Naive thymus-derived CD8-positive, alpha-beta T cell (primary cell): ENCODE measurements around the gene JAK2. TPM values are rescaled to one million over a fixed set of nuclear protein-coding genes. Genes with fewer than 3 reads are reported as not detected.

ENCODE experiments used
- ATAC-seq, 2 donors: fragments of 150-1000 bp; cut with Tn5 transposase in 1 of 2; sonication (Bioruptor Pico), chemical (Tn5 transposase) in 1 of 2; 1 replicate in 1 of 2; 2 replicates in 1 of 2; pipeline ENCODE4 v1.10.0; 2021; ENCODE audit warnings: mild to moderate bottlenecking in 2 of 2, moderate library complexity in 2 of 2
- POLR2A ChIA-PET: fragments of 350-600 bp; sonication (Branson Sonifier 250); formaldehyde crosslinking; loops from one replicate; lab custom pipeline; 2021; ENCODE audit warnings: antibody characterized with exemption; lab: Charles Lee
- DNase-seq, 10 donors: peaks; one replicate each; pipeline versions ENCODE4 v3.0.0 to v3.0.0-alpha.2; 2020 to 2022
- H3K27ac Mint-ChIP-seq, 10 donors: one replicate each; pipeline ENCODE4 v1.8.0; 2020 to 2022; ENCODE audit warnings: mild to moderate bottlenecking in 10 of 10, mixed read lengths in 10 of 10, moderate library complexity in 4 of 10, inconsistent platforms in 1 of 10
- H3K27me3 Mint-ChIP-seq, 5 donors: one replicate each; pipeline ENCODE4 v1.8.0; 2021 to 2022; ENCODE audit warnings: mixed read lengths in 5 of 5
- H3K36me3 Mint-ChIP-seq, 3 donors: one replicate each; pipeline ENCODE4 v1.8.0; 2020 to 2022; ENCODE audit warnings: mixed read lengths in 3 of 3, mild to moderate bottlenecking in 2 of 3, inconsistent platforms in 1 of 3
- H3K4me1 Mint-ChIP-seq, 4 donors: one replicate each; pipeline ENCODE4 v1.8.0; 2021 to 2022; ENCODE audit warnings: mixed read lengths in 4 of 4
- H3K4me3 Mint-ChIP-seq, 10 donors: one replicate each; pipeline ENCODE4 v1.8.0; 2020 to 2022; ENCODE audit warnings: mild to moderate bottlenecking in 10 of 10, mixed read lengths in 10 of 10, moderate library complexity in 6 of 10, inconsistent platforms in 1 of 10
- H3K9me3 Mint-ChIP-seq, 9 donors: one replicate each; pipeline ENCODE4 v1.8.0; 2020 to 2022; ENCODE audit warnings: mixed read lengths in 9 of 9, mild to moderate bottlenecking in 3 of 9, inconsistent platforms in 1 of 9, moderate library complexity in 1 of 9
- polyA plus RNA-seq, 3 donors: library from polyadenylated mRNA; unstranded; fragments of 300-500 nt; fragmentation: Illumina TruSeq; gene quantifications; one replicate each; pipeline ENCODE4 v1.2.3, GENCODE V29; 2021
- total RNA-seq, 8 experiments: library from RNA in 2 of 8; stranded (reverse) in 2 of 8; gene quantifications; one replicate each; pipeline ENCODE4 v1.2.3 and lab custom pipeline; 2021 to 2026

The JAK2 gene
- total and polyA plus RNA-seq, 5 experiments from 2014 or later = 1.9 to 13.4 (median 4.8) TPM

- no peak for ATAC-seq
Observed at GRCh38 chr9:4959031-4959430, 26.0 kb upstream of the JAK2 start.

DNA sequence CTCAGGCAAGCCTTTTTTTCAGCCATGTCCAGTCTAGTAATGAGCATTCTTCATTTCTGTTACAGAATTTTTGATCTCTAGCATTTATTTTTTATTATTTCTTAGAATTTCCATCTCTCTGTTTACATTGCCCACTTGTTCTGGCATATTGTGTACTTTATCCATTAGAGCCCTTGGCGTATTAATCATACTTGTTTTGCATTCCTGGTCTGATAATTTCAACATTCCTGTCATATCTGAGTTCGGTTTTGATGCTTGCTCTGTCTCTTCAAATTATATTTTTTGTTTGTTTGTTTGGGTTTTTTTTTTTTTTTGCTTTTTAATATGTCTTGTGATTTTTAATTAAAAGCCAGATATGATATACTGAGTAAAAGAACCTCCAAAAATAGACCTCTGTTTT is 23.0 kb upstream of the JAK2 start:
- peaks cover 0 to 25% (median 16%) of the 10 kb centered on the region in 3 donors for H3K36me3 Mint-ChIP-seq
- ATAC-seq (no peak), DNase-seq (no peak)
- H3K4me3 Mint-ChIP-seq = no peak overlapping the region
- peaks cover 0 to 3% (median 0%) of the 10 kb centered on the region in 4 donors for H3K4me1 Mint-ChIP-seq
- H3K27me3 Mint-ChIP-seq = no peaks in the 10 kb centered on the region
- peaks cover 0 to 20% (median 12%) of the 10 kb centered on the region in 9 donors for H3K9me3 Mint-ChIP-seq
- POLR2A ChIA-PET = interaction anchor here (0.8 kb wide), 1 partner anchor 123 kb away, joined by 3 read pairs; no protein-coding TSS in a partner anchor
- H3K27ac Mint-ChIP-seq = no peak overlapping the region

More at GRCh38 chr9:4959031-4959430, 26.0 kb upstream of the JAK2 start:
- Mint-ChIP-seq H3K27ac (no peak overlapping the region), H3K9me3 (peaks cover 0 to 14% (median 7%) of the 10 kb centered on the region in 9 donors), H3K27me3 (peaks cover 0 to 3% (median 0%) of the 10 kb centered on the region in 5 donors), H3K4me3 (no peak overlapping the region), H3K36me3 (peaks cover 0 to 17% (median 10%) of the 10 kb centered on the region in 3 donors), H3K4me1 (no peaks in the 10 kb centered on the region)
- POLR2A ChIA-PET = no interaction called here
- DNase-seq = no peak

DNA sequence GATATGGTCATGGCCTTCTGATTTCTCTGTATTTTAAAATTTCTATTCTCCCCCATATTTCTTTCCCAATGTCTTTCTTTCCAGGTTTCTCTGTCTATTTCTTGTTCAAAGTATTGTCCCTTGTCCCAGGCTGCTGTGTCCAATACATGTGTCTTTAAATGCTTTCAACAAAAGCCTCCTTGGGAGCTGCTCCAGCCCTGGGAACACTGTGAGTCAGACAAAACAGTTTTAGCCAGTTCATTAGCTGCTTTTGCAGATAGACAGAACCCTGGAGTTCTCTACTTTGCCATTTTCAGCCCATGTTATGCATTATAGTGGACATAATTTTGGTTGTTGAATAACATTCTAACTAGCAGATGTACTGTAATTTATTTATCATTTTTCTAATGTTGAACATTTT is 20.5 kb upstream of the JAK2 start:
- POLR2A ChIA-PET = no interaction called here

GRCh38 chr9:4965174-4965821 is 19.8 kb upstream of the JAK2 start:
- no peak overlapping the region for H3K4me3 Mint-ChIP-seq
- no peak for ATAC-seq
- H3K36me3 Mint-ChIP-seq = peaks cover 0 to 26% (median 16%) of the 10 kb centered on the region in 3 donors
- H3K9me3 Mint-ChIP-seq = peaks cover 0 to 20% (median 12%) of the 10 kb centered on the region in 9 donors
- DNase-seq = no peak
- H3K27ac Mint-ChIP-seq = no peak overlapping the region
- POLR2A ChIA-PET = no interaction called here
- H3K4me1 Mint-ChIP-seq = peaks cover 0 to 3% (median under 1%) of the 10 kb centered on the region in 4 donors
- peaks cover 0 to 5% (median 0%) of the 10 kb centered on the region in 5 donors for H3K27me3 Mint-ChIP-seq

More for the DNA sequence above, 20.5 kb upstream of the JAK2 start:
- Mint-ChIP-seq H3K4me3 (no peak overlapping the region), H3K4me1 (peaks cover 0 to 3% (median 0%) of the 10 kb centered on the region in 4 donors), H3K27ac (no peak overlapping the region), H3K36me3 (peaks cover 0 to 26% (median 16%) of the 10 kb centered on the region in 3 donors), H3K27me3 (peaks cover 0 to 3% (median 0%) of the 10 kb centered on the region in 5 donors), H3K9me3 (peaks cover 0 to 20% (median 12%) of the 10 kb centered on the region in 9 donors)
- ATAC-seq (no peak), DNase-seq (no peak)

DNA sequence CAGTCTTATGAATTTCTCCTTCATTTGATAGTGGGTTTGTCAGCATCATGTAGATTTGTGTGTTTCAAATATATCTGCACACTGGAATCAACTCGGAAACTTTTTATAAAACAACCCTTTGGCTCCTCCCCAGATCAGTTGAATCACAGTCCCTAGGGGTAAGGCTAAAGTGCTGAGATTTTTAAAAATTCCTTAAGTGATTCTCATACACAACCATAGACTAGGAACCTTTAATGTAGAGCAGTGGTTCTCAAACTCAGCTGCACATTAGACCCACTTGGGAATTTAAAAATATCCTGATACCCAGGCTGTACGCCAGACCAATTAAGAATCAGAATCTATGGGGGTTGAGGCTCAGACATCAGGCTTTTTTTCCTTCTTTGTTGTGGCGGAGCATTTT is 17.5 kb upstream of the JAK2 start:
- Mint-ChIP-seq H3K36me3 (peaks cover 0 to 20% (median 16%) of the 10 kb centered on the region in 3 donors), H3K9me3 (peaks cover 0 to 20% (median 12%) of the 10 kb centered on the region in 9 donors)
- POLR2A ChIA-PET = no interaction called here

DNA sequence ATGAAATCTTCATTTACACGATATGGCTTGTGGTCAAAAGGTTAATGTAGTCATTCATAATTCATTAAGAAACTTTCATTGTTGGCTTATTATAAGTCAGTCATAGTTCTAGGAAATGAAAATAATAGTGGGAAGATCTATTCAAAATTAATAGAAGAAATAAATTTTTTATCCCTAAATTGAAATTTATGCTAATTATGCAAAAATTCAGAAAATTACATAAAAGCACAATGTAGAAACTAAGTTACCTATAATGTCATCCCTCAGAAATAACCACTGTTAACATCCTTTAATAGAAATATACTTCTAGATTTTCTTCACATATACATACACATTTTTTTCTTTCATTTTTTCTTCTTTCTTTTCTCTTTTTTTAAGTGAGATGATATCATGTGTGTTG is 15.9 kb upstream of the JAK2 start:
- H3K27me3 Mint-ChIP-seq = peaks cover 0 to 5% (median 0%) of the 10 kb centered on the region in 5 donors
- no peak for ATAC-seq
- no peak overlapping the region for H3K4me3 Mint-ChIP-seq
- H3K4me1 Mint-ChIP-seq = peaks cover 0 to 3% (median under 1%) of the 10 kb centered on the region in 4 donors
- no peak for DNase-seq
- peaks cover 0 to 8% (median 5%) of the 10 kb centered on the region in 3 donors for H3K36me3 Mint-ChIP-seq
- POLR2A ChIA-PET = no interaction called here
- H3K27ac Mint-ChIP-seq = no peak overlapping the region
- H3K9me3 Mint-ChIP-seq = peaks cover 0 to 6% (median 3%) of the 10 kb centered on the region in 9 donors

More for the DNA sequence above, 17.5 kb upstream of the JAK2 start:
- Mint-ChIP-seq H3K4me3 (no peak overlapping the region), H3K27ac (no peak overlapping the region), H3K4me1 (peaks cover 0 to 3% (median under 1%) of the 10 kb centered on the region in 4 donors), H3K27me3 (peaks cover 0 to 5% (median 0%) of the 10 kb centered on the region in 5 donors)
- DNase-seq = no peak
- no peak for ATAC-seq

- H3K27ac Mint-ChIP-seq = no peak overlapping the region
- H3K9me3 Mint-ChIP-seq = no peaks in the 10 kb centered on the region
- peaks cover 0 to 1% (median 0%) of the 10 kb centered on the region in 4 donors for H3K4me1 Mint-ChIP-seq
- DNase-seq (peak in 2 of 10 donors; percentile 5 to 9), ATAC-seq (peak in 1 of 2 donors; percentile 61)
- POLR2A ChIA-PET = no interaction called here
- no peak overlapping the region for H3K4me3 Mint-ChIP-seq
- H3K36me3 Mint-ChIP-seq = peaks cover 0 to 3% (median 0%) of the 10 kb centered on the region in 3 donors
- peaks cover 0 to 5% (median 0%) of the 10 kb centered on the region in 5 donors for H3K27me3 Mint-ChIP-seq
Observed at GRCh38 chr9:4970970-4971641, 14.0 kb upstream of the JAK2 start.

DNA sequence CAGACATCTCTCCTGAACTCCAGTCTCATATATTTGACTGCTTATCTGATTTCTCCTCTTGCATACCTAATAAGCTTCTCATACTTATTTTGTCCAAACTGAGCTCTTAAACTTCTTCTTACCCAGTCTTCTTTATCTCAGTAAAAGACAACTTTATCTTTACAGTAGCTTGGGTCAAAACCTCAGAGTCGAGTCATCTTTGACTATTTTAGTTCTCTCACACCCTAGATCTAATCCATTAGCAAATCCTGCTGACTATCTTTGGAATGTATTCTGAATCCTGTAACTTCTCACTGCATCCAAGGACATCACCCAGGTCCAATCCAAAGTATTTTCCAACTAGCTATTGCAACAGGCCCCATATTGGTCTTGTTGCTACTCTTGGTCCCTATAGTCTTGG is 11.8 kb upstream of the JAK2 start:
- Mint-ChIP-seq H3K36me3 (no peaks in the 10 kb centered on the region), H3K9me3 (no peaks in the 10 kb centered on the region), H3K27me3 (peaks cover 0 to 5% (median 0%) of the 10 kb centered on the region in 5 donors), H3K4me3 (no peak overlapping the region), H3K27ac (no peak overlapping the region), H3K4me1 (peaks cover 0 to 1% (median 0%) of the 10 kb centered on the region in 4 donors)
- DNase-seq (no peak), ATAC-seq (no peak)
- POLR2A ChIA-PET = no interaction called here

- no peak for DNase-seq
- ATAC-seq = no peak
- Mint-ChIP-seq H3K27me3 (peaks cover 0 to 7% (median 0%) of the 10 kb centered on the region in 5 donors), H3K9me3 (no peaks in the 10 kb centered on the region), H3K4me3 (no peak overlapping the region), H3K27ac (no peak overlapping the region), H3K36me3 (no peaks in the 10 kb centered on the region), H3K4me1 (peaks cover 0 to 1% (median 0%) of the 10 kb centered on the region in 4 donors)
- POLR2A ChIA-PET = no interaction called here
Observed at GRCh38 chr9:4973902-4974301, 11.2 kb upstream of the JAK2 start.

DNA sequence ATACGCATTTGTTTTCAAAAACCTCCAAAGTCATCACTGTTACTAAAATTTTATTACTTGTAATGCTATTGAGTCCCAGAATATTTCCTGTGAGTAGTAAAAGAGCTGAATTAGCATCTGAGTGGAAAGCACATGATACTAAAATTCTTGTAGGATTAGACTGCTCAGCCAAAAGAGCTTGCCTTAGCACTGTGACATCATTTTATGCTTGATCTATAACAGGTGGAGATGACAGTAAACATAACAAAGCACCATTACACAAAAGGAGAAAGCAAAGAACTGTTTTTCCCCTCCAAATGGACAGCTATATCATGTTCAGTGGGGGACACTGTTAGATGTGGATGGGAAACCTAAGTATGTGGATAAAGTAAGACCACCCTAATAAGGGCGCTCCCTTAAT is 5.8 kb upstream of the JAK2 start:
- no peaks in the 10 kb centered on the region for H3K9me3 Mint-ChIP-seq
- no peaks in the 10 kb centered on the region for H3K36me3 Mint-ChIP-seq
- H3K27ac Mint-ChIP-seq = no peak overlapping the region
- no peak for DNase-seq
- no peak for ATAC-seq
- peaks cover 4 to 16% (median 7%) of the 10 kb centered on the region in 4 donors for H3K4me1 Mint-ChIP-seq
- POLR2A ChIA-PET = no interaction called here
- H3K4me3 Mint-ChIP-seq = no peak overlapping the region
- H3K27me3 Mint-ChIP-seq = peaks cover 0 to 7% (median 0%) of the 10 kb centered on the region in 5 donors

DNA sequence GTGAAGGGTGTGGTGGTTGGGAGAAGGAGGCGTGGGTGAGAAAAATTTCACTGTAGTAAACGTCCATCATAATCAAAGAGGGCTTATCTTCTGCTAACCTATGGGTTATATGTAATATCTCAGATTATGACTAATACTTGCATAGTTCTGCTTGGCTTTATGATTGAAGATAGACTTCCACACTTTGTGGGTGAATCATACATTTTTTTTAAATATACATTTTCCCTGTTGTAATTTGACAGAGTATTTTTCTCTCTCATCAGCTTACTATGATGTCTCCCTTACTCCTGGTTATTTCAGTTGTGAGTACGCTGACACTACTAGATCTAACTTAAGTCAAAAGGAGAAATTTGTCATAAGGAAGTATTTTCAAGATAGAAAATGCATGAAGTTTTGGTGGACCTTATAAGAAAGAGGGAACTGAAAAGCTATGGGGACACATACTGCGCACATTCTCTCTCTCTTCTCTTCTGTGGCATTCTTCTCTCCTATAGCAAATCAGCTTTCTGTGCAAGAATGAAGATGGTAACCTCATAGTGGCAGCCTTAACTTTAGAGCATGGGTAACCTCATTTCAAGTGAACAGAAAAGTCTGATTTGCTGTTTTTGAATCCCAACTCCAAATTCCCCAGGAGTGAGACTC is 4.9 kb upstream of the JAK2 start:
- Mint-ChIP-seq H3K4me1 (peaks cover 5 to 18% (median 9%) of the 10 kb centered on the region in 4 donors), H3K4me3 (no peak overlapping the region), H3K9me3 (no peaks in the 10 kb centered on the region), H3K27me3 (peaks cover 0 to 7% (median 0%) of the 10 kb centered on the region in 5 donors), H3K27ac (no peak overlapping the region), H3K36me3 (no peaks in the 10 kb centered on the region)
- POLR2A ChIA-PET = no interaction called here
- no peak for DNase-seq
- no peak for ATAC-seq

GRCh38 chr9:4982721-4983482 is 2.2 kb upstream of the JAK2 start:
- ATAC-seq = no peak
- peaks cover 15 to 35% (median 26%) of the 10 kb centered on the region in 4 donors for H3K4me1 Mint-ChIP-seq
- H3K27me3 Mint-ChIP-seq = peaks cover 0 to 6% (median 0%) of the 10 kb centered on the region in 5 donors
- H3K36me3 Mint-ChIP-seq = no peaks in the 10 kb centered on the region
- DNase-seq = no peak
- peak overlapping the region in 3 of 10 donors; percentile 92 to 95 (median 92) for H3K4me3 Mint-ChIP-seq
- H3K9me3 Mint-ChIP-seq = no peaks in the 10 kb centered on the region
- peak overlapping the region in 2 of 10 donors; percentile 58 to 60 for H3K27ac Mint-ChIP-seq
- POLR2A ChIA-PET = no interaction called here
